ENCODE data around the gene RGS18. TPM values are rescaled to one million over a fixed set of nuclear protein-coding genes. Genes with fewer than 3 reads are reported as not detected.
"Not testable (repeated sequence)": the region's sequence is repeated elsewhere in the genome, so short reads cannot be mapped to it uniquely, and the experiment has no call there.

RGS18 gene
- total RNA-seq = 1.4 TPM
- long read RNA-seq, partial matches to known transcripts = 0 of 1 reads
- long read RNA-seq, other reads (novel, unspliced or antisense) = 0 of 1 reads

- ATAC-seq = peak; percentile 57
- intact Hi-C loops (cut with micrococcal nuclease) = no loop called here
Measured at GRCh38 chr1:192158181-192158580, at the start of gene RGS18. TSS of gene RGS18 (plus strand) at chr1:192158462. CDS start at chr1:192158638, 176 bp downstream.

GRCh38 chr1:192109576-192109975, 48.7 kb upstream of the RGS18 start:
- DNase-seq (no peak), ATAC-seq (no peak)
- intact Hi-C loops (cut with micrococcal nuclease) = no loop called here

More at GRCh38 chr1:192158181-192158580, at the start of gene RGS18:
- DNase-seq = no peak

- DNase-seq = no peak
- intact Hi-C loops (cut with micrococcal nuclease) = no loop called here
- ATAC-seq = no peak
Measured at GRCh38 chr1:192115000-192115399, 43.3 kb upstream of the RGS18 start.

- intact Hi-C loops (cut with micrococcal nuclease) = no loop called here
- DNase-seq (no peak), ATAC-seq (no peak)
Measured at GRCh38 chr1:192118881-192119405, 39.3 kb upstream of the RGS18 start.

- intact Hi-C loops (cut with micrococcal nuclease) = no loop called here
- DNase-seq (no peak), ATAC-seq (no peak)
Measured at GRCh38 chr1:192119701-192120100, 38.6 kb upstream of the RGS18 start.

GRCh38 chr1:192122668-192123067, 35.6 kb upstream of the RGS18 start:
- intact Hi-C loops (cut with micrococcal nuclease) = no loop called here
- no peak for DNase-seq

GRCh38 chr1:192123212-192123611, 35.0 kb upstream of the RGS18 start:
- DNase-seq (no peak), ATAC-seq (no peak)
- intact Hi-C loops (cut with micrococcal nuclease) = no loop called here

More at GRCh38 chr1:192122668-192123067, 35.6 kb upstream of the RGS18 start:
- ATAC-seq = no peak

- no peak for ATAC-seq
- intact Hi-C loops (cut with micrococcal nuclease) = no loop called here
Measured at GRCh38 chr1:192126030-192126619, 32.1 kb upstream of the RGS18 start.

GRCh38 chr1:192130175-192130574, 28.1 kb upstream of the RGS18 start:
- no peak for DNase-seq
- intact Hi-C loops (cut with micrococcal nuclease) = no loop called here

More at GRCh38 chr1:192126030-192126619, 32.1 kb upstream of the RGS18 start:
- DNase-seq = no peak

GRCh38 chr1:192130865-192131264, 27.4 kb upstream of the RGS18 start:
- intact Hi-C loops (cut with micrococcal nuclease); ATAC-seq; DNase-seq: not testable (repeated sequence)

More at GRCh38 chr1:192130175-192130574, 28.1 kb upstream of the RGS18 start:
- ATAC-seq = no peak

- no peak for DNase-seq
- no peak for ATAC-seq
- intact Hi-C loops (cut with micrococcal nuclease) = no loop called here
Measured at GRCh38 chr1:192131914-192132313, 26.3 kb upstream of the RGS18 start.

GRCh38 chr1:192133350-192133926, 24.8 kb upstream of the RGS18 start:
- intact Hi-C loops (cut with micrococcal nuclease) = no loop called here
- ATAC-seq (no peak), DNase-seq (no peak)

- no peak for DNase-seq
- no peak for ATAC-seq
- intact Hi-C loops (cut with micrococcal nuclease) = no loop called here
Measured at GRCh38 chr1:192140382-192140781, 17.9 kb upstream of the RGS18 start.

- no peak for ATAC-seq
- intact Hi-C loops (cut with micrococcal nuclease) = no loop called here
- no peak for DNase-seq
Measured at GRCh38 chr1:192147221-192147620, 11.0 kb upstream of the RGS18 start.

GRCh38 chr1:192147696-192148095, 10.6 kb upstream of the RGS18 start:
- DNase-seq = no peak
- intact Hi-C loops (cut with micrococcal nuclease) = no loop called here
- ATAC-seq = no peak

- ATAC-seq (no peak), DNase-seq (no peak)
- intact Hi-C loops (cut with micrococcal nuclease) = no loop called here
Measured at GRCh38 chr1:192151176-192151575, 7.1 kb upstream of the RGS18 start.

- intact Hi-C loops (cut with micrococcal nuclease) = no loop called here
- DNase-seq (no peak), ATAC-seq (no peak)
Measured at GRCh38 chr1:192153276-192153675, 5.0 kb upstream of the RGS18 start.

- DNase-seq = no peak
- no peak for ATAC-seq
- intact Hi-C loops (cut with micrococcal nuclease) = no loop called here
Measured at GRCh38 chr1:192157067-192157466, 1.2 kb upstream of the RGS18 start.

- DNase-seq (no peak), ATAC-seq (no peak)
- intact Hi-C loops (cut with micrococcal nuclease) = no loop called here
Measured at GRCh38 chr1:192159014-192159413, 752 bp downstream of the RGS18 start.

GRCh38 chr1:192159781-192160180, 1.5 kb downstream of the RGS18 start:
- intact Hi-C loops (cut with micrococcal nuclease) = no loop called here
- ATAC-seq = no peak
- no peak for DNase-seq

- intact Hi-C loops (cut with micrococcal nuclease) = no loop called here
- ATAC-seq = no peak
- DNase-seq = no peak
Measured at GRCh38 chr1:192160196-192160595, 1.9 kb downstream of the RGS18 start.

All from left ventricle myocardium superior (tissue), 1 donor.